GM12864 (cell line): Measurements from ENCODE around the gene SLC12A8.
"Not testable (repeated sequence)": the region's sequence is repeated elsewhere in the genome, so short reads cannot be mapped to it uniquely, and the experiment has no call there.

Source experiments
- DNase-seq: peaks from one replicate; pipeline ENCODE4 v3.0.0-alpha.2; 2011; ENCODE audit warnings: low read depth
- H3K4me3 ChIP-seq: 2 replicates; pipeline ENCODE4 v1.5.1; 2011; ENCODE audit warnings: mild to moderate bottlenecking, low read depth, low read length, control low read depth
- TF ChIP-seq, protein P1 (sequence below): IDR thresholded peaks from 2 replicates; pipeline ENCODE4 v1.5.1; 2011; ENCODE audit warnings: low read depth, mild to moderate bottlenecking, moderate library complexity, low read length, control low read depth, inconsistent platforms; ENCODE audit errors: missing control alignments

The SLC12A8 gene

DNA sequence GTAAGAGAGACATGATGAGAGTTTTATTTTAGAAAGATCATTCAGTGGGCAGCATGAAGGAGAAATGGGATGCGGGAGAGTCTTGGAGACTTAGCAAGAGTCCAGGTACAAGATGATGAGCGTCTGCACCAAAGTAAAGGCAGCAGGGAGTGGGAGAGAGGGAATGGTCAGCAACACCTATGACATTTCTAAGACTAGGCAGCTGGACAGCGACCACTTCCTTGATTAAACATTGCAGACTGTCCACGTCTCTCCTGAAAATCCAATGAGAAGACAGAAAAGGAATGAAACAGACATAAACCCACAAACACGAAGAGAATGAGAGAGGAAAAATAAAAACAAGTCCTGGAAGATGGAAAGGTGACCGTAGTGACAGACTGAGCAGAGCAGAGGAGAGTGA is 110.1 kb downstream of the SLC12A8 start:
- no peak for DNase-seq

DNA sequence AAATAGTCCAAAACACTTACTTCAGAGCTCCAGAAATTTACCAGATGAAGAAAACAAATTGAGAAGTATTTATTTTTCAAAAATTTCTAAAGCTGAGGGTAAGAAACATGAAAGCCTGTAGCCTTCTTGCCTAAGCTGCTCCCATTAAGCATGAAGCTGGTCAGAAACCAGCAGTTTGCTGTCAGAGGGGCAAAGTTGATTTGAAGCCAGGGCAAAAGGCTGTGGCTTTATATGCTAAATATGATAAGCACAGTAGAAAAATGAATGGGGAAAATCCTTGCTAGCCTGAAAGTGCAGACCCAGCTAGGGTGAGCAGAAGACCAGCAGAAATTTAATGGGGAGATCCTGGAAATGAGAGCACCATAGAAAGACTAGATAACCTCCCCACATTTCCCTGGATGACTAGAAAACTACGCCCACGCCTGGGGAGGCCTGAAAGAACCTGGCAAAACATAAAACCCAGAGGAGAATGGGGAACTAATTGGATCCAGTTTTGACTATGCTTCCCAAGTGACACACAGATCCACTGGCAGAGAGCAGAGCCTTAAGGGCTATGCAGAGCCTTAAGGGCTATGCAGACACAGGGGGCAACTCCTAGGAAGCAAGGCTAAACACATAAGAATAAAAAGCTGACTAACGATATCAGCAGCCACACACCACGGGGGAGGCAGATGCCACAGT is 113.8 kb downstream of the SLC12A8 start:
- no peak overlapping the region for H3K4me3 ChIP-seq
- DNase-seq = no peak
- TF ChIP-seq, protein P1, sequence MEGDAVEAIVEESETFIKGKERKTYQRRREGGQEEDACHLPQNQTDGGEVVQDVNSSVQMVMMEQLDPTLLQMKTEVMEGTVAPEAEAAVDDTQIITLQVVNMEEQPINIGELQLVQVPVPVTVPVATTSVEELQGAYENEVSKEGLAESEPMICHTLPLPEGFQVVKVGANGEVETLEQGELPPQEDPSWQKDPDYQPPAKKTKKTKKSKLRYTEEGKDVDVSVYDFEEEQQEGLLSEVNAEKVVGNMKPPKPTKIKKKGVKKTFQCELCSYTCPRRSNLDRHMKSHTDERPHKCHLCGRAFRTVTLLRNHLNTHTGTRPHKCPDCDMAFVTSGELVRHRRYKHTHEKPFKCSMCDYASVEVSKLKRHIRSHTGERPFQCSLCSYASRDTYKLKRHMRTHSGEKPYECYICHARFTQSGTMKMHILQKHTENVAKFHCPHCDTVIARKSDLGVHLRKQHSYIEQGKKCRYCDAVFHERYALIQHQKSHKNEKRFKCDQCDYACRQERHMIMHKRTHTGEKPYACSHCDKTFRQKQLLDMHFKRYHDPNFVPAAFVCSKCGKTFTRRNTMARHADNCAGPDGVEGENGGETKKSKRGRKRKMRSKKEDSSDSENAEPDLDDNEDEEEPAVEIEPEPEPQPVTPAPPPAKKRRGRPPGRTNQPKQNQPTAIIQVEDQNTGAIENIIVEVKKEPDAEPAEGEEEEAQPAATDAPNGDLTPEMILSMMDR = no peak

More for the DNA sequence above, 110.1 kb downstream of the SLC12A8 start:
- TF ChIP-seq, protein P1 = no peak
- H3K4me3 ChIP-seq = no peak overlapping the region

DNA sequence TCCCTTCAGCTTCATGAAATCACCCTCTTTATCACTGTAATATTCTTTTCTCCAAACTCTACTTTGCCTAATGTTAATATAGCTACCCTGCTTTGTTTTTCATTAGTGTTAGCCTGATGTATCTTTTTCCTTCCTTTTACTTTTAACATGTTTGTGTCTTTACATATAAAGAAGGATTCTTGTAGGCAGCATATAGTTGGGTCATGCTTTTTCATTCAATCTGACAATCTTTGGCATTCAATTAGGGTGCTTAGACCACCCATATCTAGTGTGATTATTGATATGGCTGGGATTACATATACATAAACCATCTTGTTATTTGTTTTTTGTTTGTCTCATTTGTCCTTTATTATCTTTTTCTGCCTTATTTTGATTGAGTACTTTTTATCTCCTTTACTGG is 121.9 kb downstream of the SLC12A8 start:
- DNase-seq = no peak
- TF ChIP-seq, protein P1 = no peak
- H3K4me3 ChIP-seq = no peak overlapping the region

DNA sequence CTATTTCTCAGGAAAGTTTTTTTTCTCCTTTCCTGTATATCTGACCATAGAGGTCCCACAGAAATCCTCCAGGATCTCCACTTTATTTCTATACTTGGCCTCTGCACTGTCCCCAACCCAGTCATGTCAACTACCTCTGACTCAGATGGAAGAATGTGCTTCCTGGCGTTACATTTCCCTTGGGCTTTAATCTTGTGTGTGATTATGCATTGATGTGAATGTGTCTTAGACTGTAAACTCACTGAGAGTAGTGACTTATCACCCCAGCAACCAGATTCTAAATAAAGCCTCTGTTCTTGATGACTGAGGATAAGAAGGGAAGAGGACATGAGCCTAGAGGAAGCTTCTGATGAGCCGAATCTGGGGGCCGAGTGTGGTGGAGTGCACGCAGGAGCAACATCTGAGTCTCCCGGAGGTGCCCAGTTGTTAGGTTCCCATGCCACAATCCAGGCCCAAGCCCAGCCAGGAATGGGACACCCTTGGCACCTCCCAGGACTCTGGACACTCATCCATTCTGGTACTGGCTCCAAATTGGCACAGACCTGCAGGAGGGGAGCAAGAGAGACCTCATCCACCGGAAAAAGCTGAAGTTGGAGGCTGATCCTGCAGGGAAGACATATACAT is 124.7 kb downstream of the SLC12A8 start:
- no peak for DNase-seq
- TF ChIP-seq, protein P1 = no peak

DNA sequence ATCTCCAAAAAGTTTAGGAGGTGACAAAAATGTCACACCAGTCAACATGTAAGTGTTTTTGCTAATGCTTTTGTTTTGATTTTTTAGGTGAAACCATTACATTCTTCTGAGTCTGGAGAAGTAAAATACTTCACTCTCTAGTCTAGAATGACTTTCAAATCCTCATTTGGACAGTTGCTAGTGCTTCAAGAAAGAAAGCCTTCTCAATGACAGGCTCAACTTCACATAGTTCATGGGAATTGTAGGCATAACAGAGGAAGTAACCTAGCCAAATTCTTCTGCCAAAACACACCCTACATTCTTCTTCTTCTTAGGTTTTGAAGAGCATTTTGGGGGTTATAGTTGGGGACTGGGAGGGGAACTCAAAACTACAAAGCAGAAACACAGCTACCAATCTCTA is 127.4 kb downstream of the SLC12A8 start:
- TF ChIP-seq, protein P1 = no peak
- no peak overlapping the region for H3K4me3 ChIP-seq
- no peak for DNase-seq

More for the DNA sequence above, 124.7 kb downstream of the SLC12A8 start:
- no peak overlapping the region for H3K4me3 ChIP-seq

DNA sequence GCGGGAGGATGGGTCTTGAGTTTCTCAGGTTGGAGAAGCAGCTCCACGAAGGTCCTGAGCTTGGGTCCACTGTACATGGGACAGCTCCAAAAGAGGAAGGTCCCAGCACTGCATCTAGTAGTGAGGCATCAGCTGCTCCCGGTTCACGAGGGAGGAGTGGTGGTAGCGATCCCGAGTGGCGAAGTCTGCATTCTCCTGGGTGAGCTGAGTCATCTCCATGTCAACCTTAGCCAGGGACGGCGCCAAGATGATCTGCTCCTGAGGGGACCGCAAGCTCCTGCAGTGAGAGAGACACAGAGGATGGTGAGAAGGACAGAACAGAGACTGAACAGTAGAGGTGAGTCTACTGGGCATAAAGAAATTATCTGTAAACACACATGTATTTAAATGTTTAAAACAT is 128.8 kb downstream of the SLC12A8 start:
- DNase-seq = no peak
- TF ChIP-seq, protein P1 = no peak
- no peak overlapping the region for H3K4me3 ChIP-seq

DNA sequence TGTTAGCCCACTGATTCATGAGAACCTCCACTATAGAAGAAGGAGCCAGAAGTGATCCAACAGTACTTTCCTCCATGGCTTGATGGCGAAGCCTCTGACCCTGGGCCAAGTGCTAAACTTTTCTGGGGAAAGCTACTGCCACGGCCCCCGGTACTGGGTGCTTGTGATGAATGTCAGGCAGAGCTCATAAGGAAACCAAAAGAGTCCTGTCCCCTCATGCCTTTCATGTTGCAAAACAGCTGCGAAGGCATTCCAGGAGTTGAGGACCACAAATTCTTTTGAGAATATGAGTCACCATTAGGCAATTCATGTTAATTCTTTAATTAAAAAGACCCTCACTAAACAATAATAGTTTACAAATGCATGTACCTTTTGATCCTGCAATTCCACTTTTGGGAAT is 130.2 kb downstream of the SLC12A8 start:
- DNase-seq, H3K4me3 ChIP-seq: not testable (repeated sequence)
